ENCODE data around the gene SHE. TPM values are rescaled to one million over a fixed set of nuclear protein-coding genes. Genes with fewer than 3 reads are reported as not detected.
A peak's percentile ranks its signal among the peaks of the same experiment; 100 is the strongest.

SHE gene
- total RNA-seq, 4 donors from 2014 or later, result 5.0 to 6.9 (median 6.2) TPM

GRCh38 chr1:154463512-154463990, 38.7 kb downstream of the SHE start:
- in situ Hi-C loops (cut with MboI; ENCODE audit: low sequenced_read_pairs in 4 of 4), result no loop called here
- peaks cover 0 to 4% of the 10 kb centered on the region in 2 donors for H3K4me1 ChIP-seq
- H3K36me3 ChIP-seq, result peaks cover 0 to 76% of the 10 kb centered on the region in 2 donors
- no peaks in the 10 kb centered on the region for H3K27me3 ChIP-seq
- peak overlapping the region; percentile 28 to 49 (median 38) for H3K27ac ChIP-seq
- no peak for DNase-seq
- H3K9me3 ChIP-seq, result no peaks in the 10 kb centered on the region
- H3K4me3 ChIP-seq, result no peak overlapping the region
- no peak for TF ChIP-seq POLR2A (IDR thresholded peaks at IDR 0.05)
- TF ChIP-seq CTCF (IDR thresholded peaks at IDR 0.05 in 4 of 5, conservative IDR thresholded peaks at IDR 0.05 in 1 of 5), result no peak
- intact Hi-C loops (cut with DNase I; ENCODE audit: low total_unique reads), result no loop called here
- peak in 1 of 2 donors; percentile 23 for ATAC-seq

GRCh38 chr1:154460695-154461260, 41.4 kb downstream of the SHE start:
- Histone ChIP-seq H3K27me3 (no peaks in the 10 kb centered on the region), H3K27ac (no peak overlapping the region), H3K4me3 (no peak overlapping the region), H3K36me3 (peaks cover 0 to 77% of the 10 kb centered on the region in 2 donors), H3K9me3 (no peaks in the 10 kb centered on the region), H3K4me1 (peaks cover 0 to 4% of the 10 kb centered on the region in 2 donors)
- no peak for TF ChIP-seq POLR2A (IDR thresholded peaks at IDR 0.05)
- TF ChIP-seq CTCF (IDR thresholded peaks at IDR 0.05 in 4 of 5, conservative IDR thresholded peaks at IDR 0.05 in 1 of 5), result no peak
- intact Hi-C loops (cut with DNase I; ENCODE audit: low total_unique reads) (no loop called here), in situ Hi-C loops (cut with MboI; ENCODE audit: low sequenced_read_pairs in 4 of 4) (no loop called here)
- ATAC-seq (no peak), DNase-seq (no peak)

- in situ Hi-C loops (cut with MboI; ENCODE audit: low sequenced_read_pairs in 4 of 4), result no loop called here
- no peak for DNase-seq
- peaks cover 0 to 4% of the 10 kb centered on the region in 2 donors for H3K4me1 ChIP-seq
- H3K36me3 ChIP-seq, result peaks cover 0 to 77% of the 10 kb centered on the region in 2 donors
- intact Hi-C loops (cut with DNase I; ENCODE audit: low total_unique reads), result no loop called here
- no peak overlapping the region for H3K27ac ChIP-seq
- H3K9me3 ChIP-seq, result no peaks in the 10 kb centered on the region
- H3K4me3 ChIP-seq, result no peak overlapping the region
- ATAC-seq, result no peak
- TF ChIP-seq CTCF (IDR thresholded peaks at IDR 0.05 in 4 of 5, conservative IDR thresholded peaks at IDR 0.05 in 1 of 5) (no peak), POLR2A (IDR thresholded peaks at IDR 0.05) (no peak)
- H3K27me3 ChIP-seq, result no peaks in the 10 kb centered on the region
These were observed 43.1 kb downstream of the SHE start for GRCh38 chr1:154459080-154459479.

- ATAC-seq, result peak; percentile 16 to 48
- Histone ChIP-seq H3K4me1 (no peaks in the 10 kb centered on the region), H3K27ac (peak overlapping the region in 1 of 4 donors; percentile 32), H3K4me3 (no peak overlapping the region), H3K27me3 (no peaks in the 10 kb centered on the region), H3K9me3 (no peaks in the 10 kb centered on the region), H3K36me3 (peaks cover 0 to 98% of the 10 kb centered on the region in 2 donors)
- in situ Hi-C loops (cut with MboI; ENCODE audit: low sequenced_read_pairs in 4 of 4), result no loop called here
- no peak for DNase-seq
- intact Hi-C loops (cut with DNase I; ENCODE audit: low total_unique reads), result no loop called here
- no peak for TF ChIP-seq POLR2A (IDR thresholded peaks at IDR 0.05)
- no peak for TF ChIP-seq CTCF (IDR thresholded peaks at IDR 0.05 in 4 of 5, conservative IDR thresholded peaks at IDR 0.05 in 1 of 5)
These were observed 45.6 kb downstream of the SHE start for GRCh38 chr1:154456631-154457030.

All from gastrocnemius medialis (tissue), 4 donors.